ENCODE measurements around the gene MYH15. TPM values are rescaled to one million over a fixed set of nuclear protein-coding genes. Genes with fewer than 3 reads are reported as not detected.

The MYH15 gene
- total and polyA plus RNA-seq, 2 of the 8 experiments (the other 6 are each of a cell fraction or from before 2014, with no cell fraction given): under 0.01 TPM; not detected in 1

DNA sequence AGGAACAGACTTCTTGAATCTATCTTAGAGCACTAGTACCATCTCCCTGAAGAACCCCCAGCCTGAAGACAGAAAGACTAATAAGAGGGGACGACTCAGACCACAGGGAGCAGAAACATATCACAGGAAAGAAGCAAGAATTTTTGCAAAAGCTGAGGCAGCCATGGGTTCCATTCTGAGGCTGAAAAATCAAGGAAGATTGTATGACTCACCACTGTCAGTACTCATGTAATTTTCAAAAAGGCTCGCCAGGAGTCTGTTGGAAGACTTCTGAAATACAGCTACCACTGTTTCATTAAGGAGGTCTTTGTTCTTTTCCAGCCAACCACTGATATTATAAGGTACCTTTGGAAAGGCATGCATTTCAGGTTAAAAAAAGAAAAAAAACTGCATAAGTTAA lies 47.5 kb downstream of the MYH15 start:
- Histone ChIP-seq H2AFZ (ENCODE audit: low read length) (no peak overlapping the region), H2BK12ac (ENCODE audit: low read depth, low read length) (no peak overlapping the region), H2BK15ac (ENCODE audit: low read length) (no peak overlapping the region), H3K79me1 (ENCODE audit: low read depth, low read length) (no peaks in the 10 kb centered on the region), H3K23ac (ENCODE audit: insufficient read length) (no peak overlapping the region), H3K18ac (ENCODE audit: extremely low read depth, low read length) (no peak overlapping the region), H4K91ac (replicated peaks; ENCODE audit: insufficient read length, low read length) (no peak overlapping the region), H3K9ac (replicated peaks in 1 of 4; ENCODE audit: extremely low read depth in 1 of 4, low read depth in 3 of 4, low read length in 3 of 4) (no peak overlapping the region), H3K4me2 (ENCODE audit: insufficient read depth in 1 of 2, low read depth in 2 of 2, low read length in 2 of 2) (no peak overlapping the region), H3K36me3 (ENCODE audit: control insufficient read depth in 2 of 4, insufficient read depth in 4 of 4, low read length in 3 of 4) (no peaks in the 10 kb centered on the region), H3K56ac (replicated peaks; ENCODE audit: insufficient read length, low read depth, low read length) (no peak overlapping the region), H3K4ac (replicated peaks; ENCODE audit: insufficient read length, low read depth, low read length) (no peak overlapping the region), H2BK5ac (ENCODE audit: low read depth, low read length) (no peak overlapping the region), H3K79me2 (ENCODE audit: control insufficient read depth in 1 of 2, insufficient read depth in 2 of 2, low read length in 2 of 2) (no peaks in the 10 kb centered on the region), H3K27ac (ENCODE audit: low read depth, low read length) (no peak overlapping the region), H2BK120ac (replicated peaks; ENCODE audit: low read depth, low read length) (no peak overlapping the region), H4K8ac (ENCODE audit: extremely low read depth, insufficient read depth, low read length) (no peak overlapping the region), H3K9me3 (ENCODE audit: insufficient read depth in 2 of 2, low read depth in 1 of 2, low read length in 1 of 2) (no peaks in the 10 kb centered on the region), H4K20me1 (replicated peaks in 1 of 2; ENCODE audit: control insufficient read depth in 1 of 2, insufficient read depth in 2 of 2, low read length in 2 of 2) (no peaks in the 10 kb centered on the region), H4K5ac (ENCODE audit: insufficient read length, low read depth, low read length) (no peak overlapping the region), H3K23me2 (ENCODE audit: low read depth, low read length) (no peaks in the 10 kb centered on the region), H3K14ac (ENCODE audit: insufficient read length) (no peak overlapping the region), H2BK20ac (ENCODE audit: low read length) (no peak overlapping the region), H2AK5ac (ENCODE audit: low read depth, low read length) (no peak overlapping the region), H3K27me3 (replicated peaks in 1 of 4; ENCODE audit: control insufficient read depth in 3 of 4, extremely low read depth in 1 of 4, insufficient read depth in 3 of 4, low read length in 3 of 4) (no peaks in the 10 kb centered on the region), H3K4me3 (ENCODE audit: extremely low read depth in 1 of 4, insufficient read depth in 2 of 4, low read depth in 3 of 4, low read length in 4 of 4) (no peak overlapping the region), H3K4me1 (replicated peaks in 1 of 4; ENCODE audit: control insufficient read depth in 3 of 4, insufficient read depth in 4 of 4, low read length in 3 of 4) (peaks cover 0 to 3% (median 0%) of the 10 kb centered on the region in 4 experiments; a peak in 1 of 7 replicates)
- DNase-seq (ENCODE audit: low read depth in 1 of 2, low spot score in 2 of 2) (no peak), FAIRE-seq (no peak)
- WGBS, 2 experiments (ENCODE audit: extremely low coverage in 1 of 2, insufficient coverage in 1 of 2, insufficient read length in 1 of 2, insufficient replicate concordance in 2 of 2, low coverage in 1 of 2, low lambda C conversion rate in 2 of 2, missing lambda C conversion rate in 1 of 2): 80% methylated on average over 2 of the region's 2 CpGs; no CpG with 5 or more reads in 1 of the 2 experiments
- ChIA-PET POLR2A (ENCODE audit: partially characterized antibody) (no interaction called here), CTCF (ENCODE audit: partially characterized antibody) (interaction anchor here (0.6 to 1.9 kb wide), 4 partner anchors 12 to 702 kb away, joined by 3 to 12 read pairs (median 4); no protein-coding TSS in a partner anchor)
- no peak for TF ChIP-seq HDAC2 (IDR thresholded peaks at IDR 0.05; ENCODE audit: borderline replicate concordance in 1 of 2, low read depth in 2 of 2, low read length in 2 of 2)
- no peak for TF ChIP-seq CEBPB (IDR thresholded peaks at IDR 0.05; ENCODE audit: low read depth, low read length)
- TF ChIP-seq JUND (IDR thresholded peaks at IDR 0.05; ENCODE audit: low read length): no peak
- TF ChIP-seq SP2 (IDR thresholded peaks at IDR 0.05; ENCODE audit: low read length): no peak
- TF ChIP-seq RNF2 (IDR thresholded peaks at IDR 0.05; ENCODE audit: borderline replicate concordance, low read depth, low read length, missing control alignments, poor library complexity, severe bottlenecking): no peak
- no peak for TF ChIP-seq E2F6 (IDR thresholded peaks at IDR 0.05)
- no peak for TF ChIP-seq MAX (IDR thresholded peaks at IDR 0.05)
- TF ChIP-seq ATF3 (IDR thresholded peaks at IDR 0.05; ENCODE audit: insufficient read depth, low read depth, low read length): no peak
